Lower leg skin (tissue), 3 donors: ENCODE measurements around the gene EEFSEC.

Experiments used
- CTCF ChIP-seq, 3 donors: fragments of 450-650 bp; IDR thresholded peaks; one replicate each; pipeline ENCODE4 v1.5.1; 2016; ENCODE audit warnings: antibody characterized with exemption in 3 of 3, mild to moderate bottlenecking in 3 of 3, moderate library complexity in 2 of 3
- POLR2A ChIP-seq, 2 donors: fragments of 450-650 bp; IDR thresholded peaks; one replicate each; pipeline ENCODE4 v1.6.1; 2016 to 2017; ENCODE audit warnings: antibody characterized with exemption in 2 of 2, mild to moderate bottlenecking in 1 of 2, moderate library complexity in 1 of 2

- TF ChIP-seq POLR2A (IDR thresholded peaks at IDR 0.05), result no peak
- no peak for TF ChIP-seq CTCF (IDR thresholded peaks at IDR 0.05)
These were observed 177.0 kb downstream of the EEFSEC start for GRCh38 chr3:128330214-128330842.
